Kasumi-1 (cell line): Measurements from ENCODE around the gene UBR2.
"Not testable (repeated sequence)": the region's sequence is repeated elsewhere in the genome, so short reads cannot be mapped to it uniquely, and the experiment has no call there.

Experiments
- DNase-seq, 2 experiments: peaks; one replicate each; lab custom pipeline; 2025; lab: John Stamatoyannopoulos, UW

The UBR2 gene

DNA sequence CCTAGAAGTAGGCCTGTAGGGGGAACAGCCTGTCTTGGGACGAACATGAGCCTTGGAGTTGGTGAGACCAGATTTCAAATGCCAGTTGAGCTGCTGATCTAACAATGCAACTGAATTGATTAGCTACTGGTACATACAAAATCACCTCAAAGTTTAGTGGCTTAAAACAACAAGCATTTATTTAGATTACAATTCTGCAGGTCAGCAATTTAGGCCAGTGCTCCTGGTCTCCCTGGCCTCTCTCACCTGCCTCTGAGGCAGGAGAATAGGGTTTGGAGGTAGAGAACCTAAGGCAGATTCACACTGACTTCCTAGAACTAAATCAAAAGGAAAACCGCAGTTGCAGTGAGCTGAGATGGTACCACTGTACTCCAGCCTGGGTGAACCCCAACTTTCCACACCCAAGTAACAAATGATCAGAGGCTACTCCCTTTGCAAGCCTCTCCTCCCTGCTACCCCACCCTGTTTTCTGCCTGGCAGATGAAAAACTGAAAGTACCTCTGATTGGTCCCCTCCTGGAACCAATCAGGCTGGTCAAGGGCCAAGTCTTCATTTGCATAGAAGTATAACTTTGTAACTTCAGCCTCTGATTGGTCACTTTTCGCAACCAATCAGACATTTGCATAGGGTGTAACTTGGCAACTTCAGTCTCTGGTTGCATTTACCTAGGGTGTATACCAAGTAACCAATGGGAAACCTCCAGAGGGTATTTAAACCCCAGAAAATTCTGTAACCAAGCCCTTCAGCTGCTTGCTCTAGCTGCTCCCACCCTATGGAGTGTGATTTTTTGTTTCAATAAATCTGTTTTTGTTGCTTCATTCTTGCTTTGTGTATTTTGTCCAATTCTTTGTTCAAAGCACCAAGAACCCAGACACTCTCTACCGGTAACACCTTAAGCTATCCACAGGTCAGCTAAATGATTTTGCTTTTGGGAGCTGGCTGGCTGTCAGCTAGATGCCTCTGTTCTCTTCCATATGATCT, 8.1 kb upstream of the UBR2 start:
- DNase-seq: no peak

DNA sequence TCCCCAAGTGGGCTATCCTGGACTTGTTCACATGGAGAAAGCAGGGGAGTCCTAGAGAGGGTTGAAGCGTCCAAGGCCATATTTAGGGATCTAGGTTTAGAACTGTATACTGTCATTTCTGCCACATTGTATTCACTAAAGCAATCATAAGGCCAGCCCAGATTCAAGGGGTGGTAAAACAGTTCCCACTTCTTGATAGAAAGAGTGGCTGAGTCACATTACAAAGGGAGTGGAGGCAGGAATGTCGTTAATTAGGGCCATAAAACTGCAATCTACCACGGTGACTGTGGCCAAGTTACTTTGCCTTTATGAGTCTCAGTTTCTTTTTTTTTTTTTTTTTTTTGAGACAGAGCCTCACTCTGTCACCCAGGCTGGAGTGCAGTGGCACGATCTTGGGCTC, 7.4 kb upstream of the UBR2 start:
- no peak for DNase-seq

DNA sequence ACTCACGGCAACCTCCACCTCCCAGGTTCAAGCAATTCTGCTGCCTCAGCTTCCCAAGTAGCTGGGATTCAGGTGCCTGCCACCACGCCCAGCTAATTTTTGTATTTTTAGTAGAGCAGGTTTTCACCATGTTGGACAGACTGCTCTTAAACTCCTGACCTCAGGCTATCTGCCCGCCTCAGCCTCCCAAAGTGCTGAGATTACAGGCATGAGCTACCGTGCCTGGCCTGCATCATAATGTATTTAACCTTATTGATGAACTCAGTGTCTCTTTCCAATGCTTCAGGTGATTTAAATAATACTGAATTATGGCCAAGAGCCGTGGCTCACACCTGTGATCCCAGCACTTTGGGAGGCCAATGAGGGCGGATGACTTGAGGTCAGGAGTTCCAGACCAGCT, 4.6 kb upstream of the UBR2 start:
- DNase-seq: not testable (repeated sequence)

DNA sequence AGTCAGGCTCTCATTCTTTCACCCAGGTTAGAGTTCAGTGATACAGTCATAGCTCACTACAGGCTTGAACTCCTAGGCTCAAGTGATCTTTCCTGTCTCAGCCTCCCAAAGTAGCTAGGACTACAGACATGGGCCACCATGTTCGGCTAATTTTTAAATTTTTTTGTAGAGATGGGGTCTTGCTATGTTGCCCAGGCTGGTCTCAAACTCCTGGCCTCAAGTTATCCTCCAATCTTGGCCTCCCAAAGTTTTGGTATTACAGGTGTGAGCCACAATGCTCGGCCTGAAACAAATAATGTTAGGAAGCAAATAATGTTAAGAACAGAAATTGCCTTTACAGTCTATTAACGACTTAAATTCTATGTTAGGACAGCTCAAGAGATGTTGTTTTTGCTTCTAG, 1.8 kb upstream of the UBR2 start:
- no peak for DNase-seq

DNA sequence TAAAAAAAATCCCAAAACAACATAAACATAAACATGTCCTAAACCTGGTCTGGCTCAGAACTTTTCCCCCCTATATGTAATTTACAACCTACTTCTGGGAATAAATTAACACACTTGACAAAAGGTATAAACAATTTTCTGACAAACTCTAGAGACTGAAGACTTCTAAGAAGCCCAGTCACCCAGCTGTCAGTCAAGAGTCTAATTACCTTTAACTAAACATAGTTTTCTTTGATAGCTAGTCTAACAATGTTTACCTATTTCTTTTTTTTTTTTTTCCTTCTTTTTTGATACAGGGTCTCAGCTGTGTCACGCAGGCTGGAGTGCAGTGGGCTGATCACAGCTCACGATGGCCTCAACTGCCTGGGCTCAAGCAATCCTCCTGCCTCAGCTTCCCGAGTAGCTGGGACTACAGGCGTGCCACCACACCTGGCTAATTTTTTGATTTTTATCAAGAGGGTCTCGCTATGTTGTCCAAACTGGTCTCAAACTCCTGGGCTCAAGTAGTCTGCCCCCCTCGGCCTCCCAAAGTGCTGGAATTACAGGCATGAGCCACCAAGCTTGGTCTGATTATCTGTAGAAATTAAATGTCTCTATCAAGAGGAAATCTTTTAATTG, 932 bp upstream of the UBR2 start:
- no peak for DNase-seq

DNA sequence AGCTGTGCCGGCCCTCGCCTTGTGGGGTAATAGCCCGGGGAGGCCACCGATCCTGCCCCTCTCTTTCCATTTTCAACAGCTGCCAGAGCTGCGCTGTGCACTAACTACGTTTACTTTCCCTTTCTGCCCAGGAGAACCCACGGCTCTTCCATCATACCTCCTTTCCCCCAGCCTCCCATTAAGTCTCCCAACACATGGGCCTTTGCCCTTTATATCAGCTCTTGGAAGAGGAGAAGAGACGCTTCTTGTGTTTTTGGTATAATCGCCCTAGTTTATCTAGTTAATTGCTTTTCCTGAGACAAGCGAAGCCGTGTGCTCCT, 637 bp downstream of the UBR2 start:
- DNase-seq: peak; percentile 51 to 60

DNA sequence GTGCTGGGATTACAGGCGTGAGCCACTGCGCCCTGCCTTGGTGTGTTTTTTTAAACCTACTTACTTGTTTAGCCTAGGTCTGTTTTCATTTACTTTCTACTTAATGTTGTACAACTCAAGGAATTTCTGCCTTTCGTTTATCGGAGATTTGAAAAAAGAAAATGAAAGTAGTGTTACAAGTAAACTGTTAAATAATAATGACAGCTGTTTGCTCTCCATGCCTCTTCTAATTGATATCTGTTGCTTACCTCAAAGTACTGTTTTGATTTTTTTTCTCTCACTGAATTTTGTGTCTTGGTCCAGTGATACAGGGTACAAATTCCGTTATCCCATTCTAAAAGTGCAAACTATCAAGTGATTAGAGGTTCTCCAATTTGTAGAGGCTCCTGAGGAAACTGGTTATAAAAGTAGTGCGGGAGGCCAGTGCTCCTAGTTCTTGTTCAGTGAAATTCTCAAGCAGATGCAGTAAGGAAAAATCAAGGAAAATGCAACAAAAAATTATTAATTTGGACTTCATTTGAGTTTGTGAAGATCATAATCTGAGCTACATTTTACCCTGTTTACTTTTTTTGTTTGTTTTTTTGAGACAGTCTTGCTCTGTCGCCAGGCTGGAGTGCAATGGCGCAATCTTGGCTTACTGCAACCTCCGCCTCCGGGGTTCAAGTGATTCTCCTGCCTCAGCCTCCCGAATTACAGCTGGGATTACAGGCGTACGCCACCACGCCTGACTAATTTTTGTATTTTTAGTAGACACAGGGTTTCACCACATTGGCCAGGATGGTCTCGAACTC, 2.2 kb downstream of the UBR2 start:
- no peak for DNase-seq

DNA sequence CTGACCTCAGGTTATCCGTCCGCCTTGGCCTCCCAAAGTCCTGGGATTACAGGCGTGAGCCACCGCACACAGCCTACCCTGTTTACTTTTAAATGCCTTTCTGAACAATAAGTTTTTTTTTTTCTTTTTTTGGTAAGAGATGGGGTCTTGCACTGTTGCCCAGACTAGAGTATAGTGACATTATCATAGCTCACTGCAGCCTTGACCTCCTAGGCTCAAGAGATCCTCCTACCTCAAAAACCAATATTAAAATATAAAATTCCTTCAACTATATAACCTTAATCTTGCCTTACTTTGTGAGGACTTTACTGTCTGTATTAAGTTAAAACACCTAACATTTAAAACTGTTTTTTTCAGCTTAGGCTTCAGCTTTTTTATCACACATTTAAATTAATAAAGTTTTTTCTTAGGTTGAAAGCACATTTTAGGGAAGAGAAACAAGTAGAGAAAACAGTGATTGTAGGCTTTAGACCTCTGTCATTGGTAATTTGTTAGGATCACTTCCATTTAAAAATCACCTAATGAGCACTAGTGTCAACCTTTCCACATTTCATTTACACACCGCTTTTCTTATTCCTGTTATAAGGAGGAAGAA, 2.9 kb downstream of the UBR2 start:
- no peak for DNase-seq

DNA sequence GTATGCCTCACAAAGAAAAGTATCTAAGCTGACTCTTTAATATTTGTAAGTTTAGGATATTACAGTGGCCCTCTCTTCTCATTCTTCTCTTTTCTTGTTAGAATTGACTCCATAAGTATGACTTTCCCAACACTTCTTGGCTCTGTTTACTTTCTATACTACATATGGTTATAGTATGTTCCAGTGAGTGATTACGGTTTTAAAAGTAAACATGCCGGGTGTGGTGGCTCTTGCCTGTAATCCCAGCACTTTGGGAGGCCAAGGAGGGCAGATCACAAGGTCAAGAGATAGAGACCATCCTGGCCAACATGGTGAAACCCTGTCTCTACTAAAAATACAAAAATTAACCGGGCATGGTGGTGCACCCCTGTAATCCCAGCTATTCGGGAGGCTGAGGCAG, 3.4 kb downstream of the UBR2 start:
- DNase-seq: not testable (repeated sequence)

DNA sequence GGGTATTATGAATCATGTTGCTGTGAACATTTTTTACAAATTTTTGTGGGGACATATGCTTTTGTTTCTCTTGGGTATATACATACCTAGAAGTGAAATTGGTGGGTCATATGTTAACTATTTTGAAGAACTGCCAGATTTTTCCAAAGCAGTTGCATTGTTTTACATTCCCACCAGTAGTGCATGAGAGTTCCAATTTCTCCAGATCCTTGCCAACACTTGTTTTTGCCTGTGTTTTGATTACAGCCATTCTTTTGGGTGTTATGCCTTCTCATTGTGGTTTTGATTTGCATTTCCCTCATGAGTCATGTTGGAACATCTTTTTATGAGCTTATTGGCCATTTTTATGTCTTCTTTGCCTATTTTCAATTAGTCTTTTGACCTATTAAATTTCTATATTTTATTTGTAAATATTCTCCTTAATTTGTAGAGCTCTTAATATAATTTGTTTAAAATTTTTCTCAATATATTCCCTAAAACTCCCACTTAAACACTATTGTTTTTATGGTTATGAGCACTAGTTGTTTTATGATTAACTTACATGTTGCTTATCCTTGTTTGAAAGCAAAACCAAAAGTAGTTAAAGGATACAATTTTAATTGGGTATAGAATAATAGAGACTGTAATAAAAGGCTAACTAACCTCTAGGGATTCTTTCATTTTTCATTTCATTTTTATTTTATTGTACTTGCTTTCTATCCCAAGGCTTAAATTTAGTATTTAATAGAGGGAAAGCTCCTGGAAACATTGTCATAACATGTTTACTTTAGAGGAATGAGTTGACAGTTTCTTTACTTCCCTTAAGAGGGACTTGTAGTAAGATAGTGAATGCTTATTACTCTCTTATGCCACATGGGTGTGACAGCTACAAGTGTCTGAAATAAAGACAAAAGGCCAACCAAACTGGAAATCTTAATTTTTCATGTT, 5.5 kb downstream of the UBR2 start:
- DNase-seq: peak in 1 of 2 experiments; percentile 30

DNA sequence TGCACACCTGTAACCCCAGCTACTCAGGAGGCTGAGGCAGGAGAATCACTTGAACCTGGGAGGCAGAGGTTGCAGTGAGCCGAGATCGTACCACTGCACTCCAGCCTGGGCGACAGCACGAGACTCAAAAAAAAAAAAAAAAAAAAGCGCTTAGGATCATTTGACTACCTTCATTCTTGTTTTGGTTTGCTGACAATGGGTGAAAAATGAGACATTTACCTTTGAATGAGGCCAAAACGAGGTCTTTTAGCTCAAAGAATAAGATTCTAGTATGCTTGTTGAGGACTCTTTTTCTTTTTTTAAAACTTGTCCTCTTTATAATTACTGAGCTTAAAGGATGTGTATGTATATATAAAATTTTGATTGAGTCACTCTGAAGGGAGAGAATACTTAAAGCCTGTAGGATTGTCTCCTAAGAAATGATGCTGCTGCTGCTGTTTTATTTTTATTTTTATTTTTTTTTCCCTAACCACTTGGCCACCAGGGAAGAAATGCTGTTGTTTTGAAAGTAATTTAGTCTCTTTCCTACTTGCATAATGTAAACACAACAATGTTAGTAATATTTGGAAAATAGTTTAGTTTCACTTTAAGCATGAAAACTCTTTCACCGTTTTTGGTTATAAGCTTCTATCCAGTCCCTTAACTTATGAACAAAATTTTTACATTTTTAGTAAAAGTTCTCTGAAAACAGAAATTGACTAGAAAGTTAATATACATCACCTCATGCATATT, 7.9 kb downstream of the UBR2 start:
- no peak for DNase-seq

DNA sequence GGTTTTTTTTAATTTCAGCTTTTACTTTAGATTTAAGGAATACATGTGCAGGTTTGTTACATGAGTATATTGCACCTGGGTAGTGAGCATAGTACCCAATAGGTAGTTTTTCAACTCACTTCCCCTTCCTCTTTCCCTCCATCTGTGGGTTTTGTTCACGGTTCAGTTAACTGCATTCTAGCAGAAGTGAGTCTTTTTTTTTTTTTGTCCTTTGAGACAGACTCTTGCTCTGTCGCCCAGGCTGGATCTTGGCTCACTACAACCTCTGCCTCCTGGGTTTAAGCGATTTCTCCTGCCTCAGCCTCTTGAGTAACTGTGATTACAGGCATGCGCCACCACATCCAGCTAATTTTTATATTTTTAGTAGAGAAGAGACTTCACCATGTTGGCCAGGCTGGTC, 8.7 kb downstream of the UBR2 start:
- DNase-seq: peak; percentile 56 to 58

DNA sequence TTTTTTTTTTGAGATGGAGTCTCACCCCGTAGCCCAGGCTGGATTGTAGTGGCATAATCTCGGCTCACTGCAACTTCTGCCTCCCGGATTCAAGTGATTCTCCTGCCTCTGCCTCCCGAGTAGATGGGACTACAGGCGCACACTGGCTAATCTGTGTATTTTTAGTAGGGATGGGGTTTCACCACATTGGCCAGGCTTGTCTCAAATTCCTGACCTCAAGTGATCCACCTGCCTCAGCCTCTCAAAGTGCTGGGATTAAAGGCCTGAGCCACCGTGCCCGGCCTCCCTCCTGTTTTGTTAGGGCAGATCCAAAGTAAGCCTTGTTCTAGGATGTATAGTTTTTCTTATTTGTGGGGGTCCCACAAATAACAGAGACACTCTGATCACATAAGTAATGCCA, 12.7 kb downstream of the UBR2 start:
- DNase-seq: not testable (repeated sequence)

DNA sequence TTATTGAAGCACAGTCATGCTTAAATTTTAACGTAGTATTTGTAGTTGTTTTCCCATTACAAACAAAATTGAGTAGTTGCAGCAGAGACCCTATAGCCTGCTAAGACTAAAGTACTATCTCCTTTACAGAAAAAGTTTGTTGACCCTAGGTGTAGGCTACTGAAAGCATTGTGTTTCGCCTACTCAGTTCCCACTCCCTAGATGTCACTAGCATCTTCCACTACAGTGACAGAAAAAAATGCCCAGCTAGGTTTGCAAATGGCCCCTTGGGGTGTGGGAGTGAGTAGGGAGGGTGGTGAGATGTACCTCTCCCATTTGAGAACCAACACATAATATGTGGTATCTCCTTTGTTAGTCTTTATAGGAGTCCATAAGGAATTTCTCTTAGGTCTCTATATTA, 34.5 kb downstream of the UBR2 start:
- DNase-seq: no peak

DNA sequence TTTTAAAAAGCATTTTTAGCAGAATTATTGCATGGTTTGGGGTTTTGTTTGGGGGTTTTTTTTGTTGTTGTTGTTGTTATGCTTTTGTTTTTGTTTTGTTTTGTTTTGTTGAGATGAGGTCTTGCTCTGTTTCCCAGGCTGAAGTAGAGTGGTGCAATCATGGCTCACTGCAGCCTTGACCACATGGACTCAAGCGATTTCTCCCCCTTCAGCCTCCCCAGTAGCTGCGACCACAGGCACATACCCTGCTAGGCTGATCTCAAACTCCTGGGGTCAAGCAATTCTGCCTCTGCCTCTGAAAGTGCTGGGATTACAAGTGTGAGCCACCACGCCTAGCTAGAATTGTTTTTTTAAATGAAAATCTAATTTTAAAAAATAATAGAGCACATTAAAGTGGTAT, 35.7 kb downstream of the UBR2 start:
- DNase-seq: no peak

DNA sequence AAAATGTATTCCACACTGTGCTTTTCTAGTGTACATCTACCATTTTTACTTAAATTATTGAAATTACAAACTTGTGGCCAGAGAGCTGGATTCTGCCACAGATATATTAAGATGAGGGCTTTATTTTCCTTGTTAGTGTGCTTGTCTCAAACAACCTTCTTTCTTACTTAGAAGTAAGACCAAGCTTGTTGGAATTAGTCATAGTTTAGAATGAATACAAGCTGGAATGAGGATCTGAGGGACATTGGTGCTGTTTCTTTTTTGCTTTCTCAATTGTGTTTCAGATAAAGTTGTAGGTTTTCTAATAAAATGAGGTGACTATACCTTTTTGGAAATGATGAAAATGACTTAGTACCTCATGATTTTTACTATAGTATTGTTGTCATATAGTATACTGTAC, 40.3 kb downstream of the UBR2 start:
- no peak for DNase-seq

DNA sequence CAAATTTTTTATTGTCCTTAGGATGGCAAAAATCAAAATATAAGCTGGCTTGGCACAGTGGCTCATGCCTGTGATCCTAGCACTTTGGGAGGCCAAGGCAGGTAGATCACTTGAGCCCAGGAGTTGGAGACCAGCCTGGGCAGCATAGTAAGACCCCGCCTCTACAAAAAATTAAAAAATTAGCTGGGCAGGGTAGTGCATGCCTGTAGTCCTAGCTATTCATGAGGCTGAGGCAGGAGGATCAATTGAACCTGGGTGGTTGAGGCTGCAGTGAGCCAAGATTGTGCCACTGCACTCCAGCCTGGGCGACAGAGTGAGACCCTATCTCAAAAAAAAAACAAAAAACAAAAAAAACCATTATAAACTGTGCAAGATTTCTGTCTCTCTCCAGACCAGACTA, 40.9 kb downstream of the UBR2 start:
- DNase-seq: not testable (repeated sequence)

DNA sequence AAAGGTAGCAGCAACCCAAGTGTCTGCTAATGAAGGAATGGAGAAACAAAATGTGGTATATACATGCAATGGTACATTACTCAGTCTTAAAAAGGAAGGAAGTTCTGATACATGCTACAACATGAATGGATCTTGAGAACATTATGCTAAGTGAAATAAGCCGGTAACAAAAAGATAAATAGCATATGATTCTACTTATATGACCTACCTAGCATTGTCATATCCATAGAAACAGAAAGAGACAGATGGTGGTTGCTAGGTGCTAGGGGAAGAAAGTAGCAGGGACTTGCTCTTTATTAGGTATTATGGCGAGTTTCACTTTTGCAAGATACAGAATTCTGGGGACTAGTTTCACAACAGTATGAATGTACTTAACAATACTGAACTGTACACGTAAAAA, 46.6 kb downstream of the UBR2 start:
- DNase-seq: no peak

DNA sequence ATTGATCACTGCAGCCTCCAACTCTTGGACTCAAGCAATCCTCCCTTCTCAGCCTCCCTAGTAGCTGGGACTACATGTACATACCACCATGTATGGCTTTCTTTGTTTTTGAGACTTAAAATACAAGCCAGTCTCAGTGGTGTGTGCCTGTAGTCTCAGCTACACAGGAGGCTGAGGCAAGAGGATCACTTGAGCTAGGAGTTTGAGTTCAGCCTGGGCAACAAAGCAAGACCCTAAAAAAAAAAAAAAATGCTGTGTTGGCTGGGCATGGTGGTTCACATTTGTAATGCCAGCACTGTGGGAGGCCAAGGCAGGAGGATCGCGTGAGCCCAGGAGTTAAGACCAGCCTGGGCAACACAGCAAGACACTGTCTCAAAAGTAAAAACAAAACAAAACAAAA, 51.7 kb downstream of the UBR2 start:
- no peak for DNase-seq

DNA sequence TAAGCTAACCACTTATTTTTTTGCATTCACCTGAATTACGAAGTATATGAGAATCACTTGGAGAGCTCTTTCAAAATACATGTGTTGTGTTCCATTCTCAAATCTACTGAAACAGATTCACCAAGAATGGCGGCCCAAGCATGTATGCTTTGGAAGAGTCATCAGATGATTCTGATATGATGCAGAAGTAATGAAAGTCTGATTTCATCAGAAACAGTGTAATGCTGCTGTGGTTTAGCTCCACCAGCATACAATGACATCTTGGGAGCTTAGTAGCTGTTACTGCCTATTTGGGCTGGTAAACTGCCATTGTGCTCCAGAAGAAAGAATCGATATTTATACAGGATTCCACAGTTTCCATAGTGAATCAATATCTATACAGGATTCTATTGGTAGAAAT, 52.9 kb downstream of the UBR2 start:
- no peak for DNase-seq

DNA sequence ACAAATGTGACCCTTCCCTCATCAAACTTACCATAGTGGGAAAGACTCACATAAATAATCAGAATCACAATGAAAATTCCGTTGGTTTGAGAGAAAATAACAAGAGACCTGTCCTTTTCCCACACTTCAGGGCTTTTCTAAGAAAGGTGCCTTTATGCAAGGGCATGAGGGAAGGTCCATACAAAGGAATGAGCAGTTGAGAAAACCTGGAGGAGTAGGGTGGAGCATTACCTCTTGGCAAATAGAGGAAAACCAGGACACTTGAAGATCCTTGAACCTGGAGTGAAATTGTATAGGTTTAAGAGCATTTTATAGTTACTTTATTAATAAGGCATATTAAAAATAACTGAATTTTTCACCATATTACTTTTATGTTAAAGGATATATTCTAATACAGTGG, 54.3 kb downstream of the UBR2 start:
- DNase-seq: no peak
